ENCODE measurements around the gene REEP1. TPM values are rescaled to one million over a fixed set of nuclear protein-coding genes. Genes with fewer than 3 reads are reported as not detected.

Gene REEP1
- total RNA-seq, 1 experiment from 2014 or later = 5.9 TPM

- Histone ChIP-seq H2AFZ (ENCODE audit: low read depth, low read length, poor library complexity, severe bottlenecking) (no peak overlapping the region), H3K4me1 (ENCODE audit: control insufficient read depth in 1 of 2, insufficient read depth in 2 of 2, low read length in 2 of 2) (no peaks in the 10 kb centered on the region; a peak in 1 of 4 replicates), H3K9me2 (ENCODE audit: insufficient read depth) (no peaks in the 10 kb centered on the region), H3K36me3 (ENCODE audit: control insufficient read depth in 1 of 2, insufficient read depth in 2 of 2, low read length in 2 of 2) (no peaks in the 10 kb centered on the region), H4K20me1 (ENCODE audit: insufficient read depth) (no peaks in the 10 kb centered on the region), H3K27me3 (ENCODE audit: insufficient read depth, low read length) (no peaks in the 10 kb centered on the region), H3K27ac (ENCODE audit: low read depth, low read length) (no peak overlapping the region), H3K9me3 (ENCODE audit: control insufficient read depth in 1 of 2, insufficient read depth in 1 of 2, low read depth in 1 of 2, low read length in 2 of 2) (no peaks in the 10 kb centered on the region), H3K79me2 (ENCODE audit: insufficient read depth, low read length) (no peaks in the 10 kb centered on the region), H3K4me2 (ENCODE audit: low read length) (no peak overlapping the region), H3K4me3 (replicated peaks in 1 of 2; ENCODE audit: low read depth in 1 of 2, low read length in 2 of 2) (no peak overlapping the region), H3K9ac (ENCODE audit: low read length) (no peak overlapping the region)
- no TSS peak for BruUV-seq (replicated peaks)
- no peak for TF ChIP-seq ZNF274 (IDR thresholded peaks at IDR 0.05; ENCODE audit: low read depth, low read length)
- TF ChIP-seq POLR2A (IDR thresholded peaks at IDR 0.05; ENCODE audit: borderline replicate concordance, extremely low read depth, insufficient read depth, insufficient read length) = no peak
- no peak for TF ChIP-seq EZH2 (IDR thresholded peaks at IDR 0.05)
- no peak for TF ChIP-seq MAX (IDR thresholded peaks at IDR 0.05)
- TF ChIP-seq POLR2AphosphoS5 (IDR thresholded peaks at IDR 0.05; ENCODE audit: low read depth, low read length) = no peak
- ATAC-seq (no peak), DNase-seq (ENCODE audit: low read depth, low spot score) (no peak)
- POLR2A ChIA-PET = no interaction called here
- RAD21 ChIA-PET (ENCODE audit: low non-redundant PET in 1 of 2, low total read pairs in 2 of 2, uncharacterized antibody in 2 of 2, unreplicated experiment in 2 of 2) = no interaction called here
- CTCF ChIA-PET = no interaction called here
- intact Hi-C loops (cut with micrococcal nuclease) = no loop called here
These were observed 106.5 kb downstream of the REEP1 start for GRCh38 chr2:86230961-86231360.

GRCh38 chr2:86229221-86229620 lies 108.2 kb downstream of the REEP1 start:
- no peak overlapping the region for H3K27ac ChIP-seq (ENCODE audit: low read depth, low read length)
- no peaks in the 10 kb centered on the region; a peak in 1 of 4 replicates for H3K4me1 ChIP-seq (ENCODE audit: control insufficient read depth in 1 of 2, insufficient read depth in 2 of 2, low read length in 2 of 2)
- no peaks in the 10 kb centered on the region for H3K27me3 ChIP-seq (ENCODE audit: insufficient read depth, low read length)
- H4K20me1 ChIP-seq (ENCODE audit: insufficient read depth) = no peaks in the 10 kb centered on the region
- no peaks in the 10 kb centered on the region for H3K36me3 ChIP-seq (ENCODE audit: control insufficient read depth in 1 of 2, insufficient read depth in 2 of 2, low read length in 2 of 2)
- POLR2A ChIA-PET = no interaction called here
- H2AFZ ChIP-seq (ENCODE audit: low read depth, low read length, poor library complexity, severe bottlenecking) = no peak overlapping the region
- H3K9ac ChIP-seq (ENCODE audit: low read length) = no peak overlapping the region
- CTCF ChIA-PET = no interaction called here
- no peak for ATAC-seq
- no peaks in the 10 kb centered on the region for H3K9me3 ChIP-seq (ENCODE audit: control insufficient read depth in 1 of 2, insufficient read depth in 1 of 2, low read depth in 1 of 2, low read length in 2 of 2)
- H3K79me2 ChIP-seq (ENCODE audit: insufficient read depth, low read length) = no peaks in the 10 kb centered on the region
- H3K9me2 ChIP-seq (ENCODE audit: insufficient read depth) = no peaks in the 10 kb centered on the region
- H3K4me2 ChIP-seq (ENCODE audit: low read length) = no peak overlapping the region
- H3K4me3 ChIP-seq (replicated peaks in 1 of 2; ENCODE audit: low read depth in 1 of 2, low read length in 2 of 2) = no peak overlapping the region
- no TSS peak for BruUV-seq (replicated peaks)
- intact Hi-C loops (cut with micrococcal nuclease) = no loop called here
- no peak for DNase-seq (ENCODE audit: low read depth, low spot score)
- RAD21 ChIA-PET (ENCODE audit: low non-redundant PET in 1 of 2, low total read pairs in 2 of 2, uncharacterized antibody in 2 of 2, unreplicated experiment in 2 of 2) = no interaction called here
- TF ChIP-seq ZBTB33 (IDR thresholded peaks at IDR 0.05; ENCODE audit: extremely low read depth, insufficient replicate concordance, low read length) (no peak), YY1 (IDR thresholded peaks at IDR 0.05; ENCODE audit: extremely low read depth, insufficient replicate concordance, low read depth, low read length) (no peak), EGR1 (IDR thresholded peaks at IDR 0.05; ENCODE audit: low read depth) (no peak), ZFX (IDR thresholded peaks at IDR 0.05) (no peak), MAX (IDR thresholded peaks at IDR 0.05) (no peak), CTCF (IDR thresholded peaks at IDR 0.05 in 2 of 3, conservative IDR thresholded peaks at IDR 0.05 in 1 of 3; ENCODE audit: borderline replicate concordance in 1 of 3, insufficient read depth in 1 of 3, low read depth in 2 of 3, low read length in 2 of 3) (no peak), EZH2 (IDR thresholded peaks at IDR 0.05) (no peak), ELF1 (IDR thresholded peaks at IDR 0.05; ENCODE audit: borderline replicate concordance, low read depth) (no peak), REST (IDR thresholded peaks at IDR 0.05; ENCODE audit: low read depth) (no peak), POLR2AphosphoS5 (IDR thresholded peaks at IDR 0.05; ENCODE audit: low read depth, low read length) (no peak)

Measured in HCT116 (cell line).